Endothelial cell of umbilical vein (primary cell): ENCODE results near the gene RBM25. TPM values are rescaled to one million over a fixed set of nuclear protein-coding genes. Genes with fewer than 3 reads are reported as not detected.
A peak's percentile ranks its signal among the peaks of the same experiment; 100 is the strongest.
"Not testable (repeated sequence)": the region's sequence is repeated elsewhere in the genome, so short reads cannot be mapped to it uniquely, and the experiment has no call there.

ENCODE experiments used
- BruUV-seq: library from RNA; stranded (reverse); fragments of 400-500 nt; replicated peaks from 2 replicates; lab custom pipeline; 2021; lab: Mats Ljungman, UMichigan
- CTCF ChIA-PET: fragments of 300-600, 350-600 bp; sonication (Branson Sonifier 250); formaldehyde crosslinking; loops from one replicate; lab custom pipeline; 2021; ENCODE audit warnings: antibody characterized with exemption, inconsistent platforms; lab: Charles Lee
- POLR2A ChIA-PET: fragments of 300-600, 350-600 bp; sonication (Branson Sonifier 250); formaldehyde crosslinking; loops from one replicate; lab custom pipeline; 2021; ENCODE audit warnings: antibody characterized with exemption, inconsistent platforms; lab: Charles Lee
- DNase-seq: peaks from one replicate; pipeline ENCODE4 v3.0.0-alpha.2; 2011; ENCODE audit warnings: low read depth, low spot score
- FAIRE-seq: peaks from 2 replicates; lab custom pipeline; 2011; peaks lifted over from hg19 to GRCh38; lab: Jason Lieb, UNC
- H2AFZ ChIP-seq: 2 replicates; pipeline ENCODE4 v1.6.0; 2012; ENCODE audit warnings: low read depth, low read length, control low read depth, inconsistent platforms
- H3K27ac ChIP-seq: 2 replicates; pipeline ENCODE4 v1.5.1; 2011; ENCODE audit warnings: low read depth, mild to moderate bottlenecking, control low read depth, low read length, moderate library complexity; ENCODE audit not compliant: insufficient read depth
- H3K27me3 ChIP-seq, 2 experiments: 2 replicates each; pipeline versions ENCODE4 v1.6.0 to v1.6.1; 2011; ENCODE audit warnings: low read length in 2 of 2, mixed read lengths in 1 of 2; ENCODE audit not compliant: control insufficient read depth in 2 of 2, insufficient read depth in 2 of 2
- H3K36me3 ChIP-seq, 2 experiments: 2 replicates in 1 of 2; 3 replicates in 1 of 2; pipeline ENCODE4 v1.5.1; 2011; ENCODE audit warnings: low read length in 2 of 2, mild to moderate bottlenecking in 1 of 2, moderate library complexity in 1 of 2; ENCODE audit not compliant: control insufficient read depth in 2 of 2, insufficient read depth in 2 of 2; ENCODE audit errors: extremely low read depth in 1 of 2
- H3K4me1 ChIP-seq: 3 replicates; pipeline ENCODE4 v1.5.1; 2011; ENCODE audit warnings: mild to moderate bottlenecking, low read length; ENCODE audit not compliant: control insufficient read depth, insufficient read depth; ENCODE audit errors: extremely low read depth
- H3K4me2 ChIP-seq: 2 replicates; pipeline ENCODE4 v1.6.1; 2011; ENCODE audit warnings: low read length, control low read depth, mixed read lengths; ENCODE audit not compliant: insufficient read depth
- H3K4me3 ChIP-seq, 3 experiments: fragments of 200-600 bp in 1 of 3; sonication (generic), shearing (Covaris generic) in 1 of 3; replicated peaks in 1 of 3; 2 replicates each; pipeline ENCODE4 v1.5.1; 2011 to 2016; ENCODE audit warnings: control low read depth in 3 of 3, low read length in 3 of 3, mild to moderate bottlenecking in 2 of 3, inconsistent platforms in 1 of 3, low read depth in 1 of 3, moderate library complexity in 1 of 3; ENCODE audit not compliant: insufficient read depth in 1 of 3
- H3K79me2 ChIP-seq: 2 replicates; pipeline ENCODE4 v1.6.0; 2012; ENCODE audit warnings: low read length, inconsistent platforms; ENCODE audit not compliant: control insufficient read depth, insufficient read depth
- H3K9ac ChIP-seq: replicated peaks from 2 replicates; pipeline ENCODE3; 2011; ENCODE audit warnings: low read length, control low read depth; ENCODE audit not compliant: insufficient read depth; ENCODE audit errors: extremely low read depth
- H3K9me1 ChIP-seq: replicated peaks from 3 replicates; pipeline ENCODE4 v1.6.0; 2011; ENCODE audit warnings: mild to moderate bottlenecking, low read length; ENCODE audit not compliant: control insufficient read depth, insufficient read depth; ENCODE audit errors: extremely low read depth
- H3K9me3 ChIP-seq: replicated peaks from 2 replicates; pipeline ENCODE4 v1.5.1; 2012; ENCODE audit warnings: low read length, inconsistent platforms; ENCODE audit not compliant: control insufficient read depth, insufficient read depth
- H4K20me1 ChIP-seq: replicated peaks from 2 replicates; pipeline ENCODE3; 2011; ENCODE audit warnings: mild to moderate bottlenecking, low read length; ENCODE audit not compliant: control insufficient read depth, insufficient read depth; ENCODE audit errors: extremely low read depth
- FOS ChIP-seq: IDR thresholded peaks from 2 replicates; pipeline ENCODE4 v1.6.1; 2011; ENCODE audit warnings: mild to moderate bottlenecking, low read length, moderate library complexity, borderline replicate concordance; ENCODE audit not compliant: insufficient read depth
- dilution Hi-C: fragments of 300-500 bp; cut with MboI; formaldehyde crosslinking; loops from one replicate; pipeline ENCODE4 v1.15.0; 2019; ENCODE audit warnings: low sequenced_read_pairs; ENCODE audit not compliant: extremely low pct_ligation_motif_present
- intact Hi-C: fragments of 100-400 bp; cut with micrococcal nuclease; formaldehyde crosslinking; loops from one replicate; pipeline ENCODE4 v1.10.0; 2022
- polyA plus RNA-seq, 4 experiments: library from polyadenylated mRNA; depleted of rRNA in 3 of 4; stranded (reverse) in 3 of 4; unstranded in 1 of 4; fragments of >200 nt; gene quantifications; 2 replicates each; pipeline versions ENCODE4 v1.2.1 to v1.2.3, GENCODE V29; 2011 to 2012; ENCODE audit warnings: missing spikeins in 1 of 4
- total RNA-seq: library from RNA; stranded (reverse); gene quantifications from 2 replicates; pipeline ENCODE4 v1.2.3, GENCODE V29; 2021
- TF ChIP-seq, protein P1 (sequence below), 2 donors: IDR thresholded peaks; 1 replicate in 1 of 2; 2 replicates in 1 of 2; pipeline ENCODE4 v1.5.1; 2011; ENCODE audit warnings: low read length in 2 of 2, mild to moderate bottlenecking in 2 of 2, moderate library complexity in 2 of 2, control low read depth in 1 of 2, inconsistent platforms in 1 of 2, low read depth in 1 of 2; ENCODE audit not compliant: insufficient read depth in 1 of 2; ENCODE audit errors: extremely low read depth in 1 of 2

The RBM25 gene
- total and polyA plus RNA-seq, 2 donors (not counting 3 experiments of a cell fraction or from before 2014, with no cell fraction given) = 20.6 to 86.1 TPM

DNA sequence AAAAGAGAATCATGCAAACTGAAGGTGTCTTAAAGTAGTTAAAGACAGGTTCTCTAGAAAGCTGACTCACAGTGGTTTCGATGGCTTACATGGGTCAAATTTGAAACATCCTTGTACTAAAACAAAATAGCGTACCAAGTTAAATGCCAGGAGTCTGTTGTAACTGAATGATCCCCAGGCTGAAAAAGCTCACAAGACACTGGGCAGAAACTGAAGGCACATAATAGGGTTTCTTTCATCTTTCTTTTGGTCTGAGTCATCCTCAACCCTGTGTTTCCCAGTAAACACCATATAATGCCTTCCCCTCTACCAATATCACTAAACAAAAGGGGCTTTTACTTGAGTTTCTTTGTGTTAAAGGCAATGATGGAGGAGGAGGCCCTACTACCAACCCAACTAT, 44.2 kb upstream of the RBM25 start:
- dilution Hi-C loops (no loop called here), intact Hi-C loops (no loop called here)
- no peak for FAIRE-seq
- no peaks in the 10 kb centered on the region for H3K4me1 ChIP-seq
- H4K20me1 ChIP-seq = no peaks in the 10 kb centered on the region
- H3K79me2 ChIP-seq = peaks cover 7% of the 10 kb centered on the region
- peaks cover 0 to 4% of the 10 kb centered on the region in 2 experiments for H3K36me3 ChIP-seq
- no peak overlapping the region for H3K4me2 ChIP-seq
- no peak for DNase-seq
- H3K9me3 ChIP-seq = no peaks in the 10 kb centered on the region
- no peak overlapping the region for H3K9ac ChIP-seq
- TF ChIP-seq, protein P1, sequence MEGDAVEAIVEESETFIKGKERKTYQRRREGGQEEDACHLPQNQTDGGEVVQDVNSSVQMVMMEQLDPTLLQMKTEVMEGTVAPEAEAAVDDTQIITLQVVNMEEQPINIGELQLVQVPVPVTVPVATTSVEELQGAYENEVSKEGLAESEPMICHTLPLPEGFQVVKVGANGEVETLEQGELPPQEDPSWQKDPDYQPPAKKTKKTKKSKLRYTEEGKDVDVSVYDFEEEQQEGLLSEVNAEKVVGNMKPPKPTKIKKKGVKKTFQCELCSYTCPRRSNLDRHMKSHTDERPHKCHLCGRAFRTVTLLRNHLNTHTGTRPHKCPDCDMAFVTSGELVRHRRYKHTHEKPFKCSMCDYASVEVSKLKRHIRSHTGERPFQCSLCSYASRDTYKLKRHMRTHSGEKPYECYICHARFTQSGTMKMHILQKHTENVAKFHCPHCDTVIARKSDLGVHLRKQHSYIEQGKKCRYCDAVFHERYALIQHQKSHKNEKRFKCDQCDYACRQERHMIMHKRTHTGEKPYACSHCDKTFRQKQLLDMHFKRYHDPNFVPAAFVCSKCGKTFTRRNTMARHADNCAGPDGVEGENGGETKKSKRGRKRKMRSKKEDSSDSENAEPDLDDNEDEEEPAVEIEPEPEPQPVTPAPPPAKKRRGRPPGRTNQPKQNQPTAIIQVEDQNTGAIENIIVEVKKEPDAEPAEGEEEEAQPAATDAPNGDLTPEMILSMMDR (IDR thresholded peaks at IDR 0.05; ENCODE audit: extremely low read depth in 1 of 2, insufficient read depth in 1 of 2, low read depth in 1 of 2, low read length in 2 of 2) = no peak
- TF ChIP-seq FOS = peak; percentile 8
- no TSS peak for BruUV-seq
- H3K4me3 ChIP-seq = no peak overlapping the region
- H2AFZ ChIP-seq = no peak overlapping the region
- ChIA-PET POLR2A (interaction anchor here (0.6 kb wide), 1 partner anchor 29 kb away, joined by 3 read pairs; no protein-coding TSS in a partner anchor), CTCF (no interaction called here)
- no peak overlapping the region for H3K27ac ChIP-seq
- H3K9me1 ChIP-seq = no peaks in the 10 kb centered on the region
- H3K27me3 ChIP-seq = no peaks in the 10 kb centered on the region

DNA sequence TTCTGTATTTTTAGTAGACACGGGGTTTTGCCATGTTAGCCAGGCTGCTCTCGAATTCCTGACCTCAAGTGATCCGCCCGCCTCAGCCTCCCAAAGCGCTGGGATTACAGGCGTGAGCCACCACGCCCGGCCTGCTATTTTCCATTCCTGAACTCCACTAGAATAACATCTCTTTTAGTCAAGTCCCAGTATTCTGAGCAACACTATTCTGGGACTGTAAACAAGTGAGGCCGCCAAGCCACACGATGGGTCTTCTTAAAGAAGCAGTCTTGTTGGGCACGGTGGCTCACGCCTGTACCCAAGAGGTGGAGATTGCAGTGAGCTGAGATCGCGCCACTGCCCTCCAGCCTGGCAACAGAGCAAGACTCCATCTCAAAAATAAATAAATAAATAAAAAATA, 42.8 kb upstream of the RBM25 start:
- H2AFZ ChIP-seq, H3K27me3 ChIP-seq, dilution Hi-C loops, H3K9me3 ChIP-seq, H3K9me1 ChIP-seq, H3K9ac ChIP-seq, BruUV-seq, CTCF ChIA-PET, H3K36me3 ChIP-seq, FAIRE-seq, intact Hi-C loops, H3K4me1 ChIP-seq, POLR2A ChIA-PET, DNase-seq, H3K27ac ChIP-seq, H3K4me3 ChIP-seq, H4K20me1 ChIP-seq, H3K4me2 ChIP-seq: not testable (repeated sequence)
- peaks cover 12% of the 10 kb centered on the region for H3K79me2 ChIP-seq
